HL-60/S4 (cell line): ENCODE data around the gene ITGAE.

Source experiments
- in situ Hi-C: fragments of 300-500 bp; cut with MboI; formaldehyde crosslinking; loops from 2 replicates; pipeline ENCODE4 v1.14.3; 2022; ENCODE audit warnings: low sequenced_read_pairs

Gene ITGAE

GRCh38 chr17:3762922-3763776 is 37.8 kb downstream of the ITGAE start:
- in situ Hi-C loops, result no loop called here

- in situ Hi-C loops, result no loop called here
These were observed 39.0 kb downstream of the ITGAE start for GRCh38 chr17:3761918-3762380.

GRCh38 chr17:3761036-3761917 is 39.7 kb downstream of the ITGAE start:
- in situ Hi-C loops, result no loop called here

GRCh38 chr17:3759597-3760216 is 41.3 kb downstream of the ITGAE start:
- in situ Hi-C loops, result no loop called here

- in situ Hi-C loops, result no loop called here
These were observed 45.5 kb downstream of the ITGAE start for GRCh38 chr17:3755335-3756030.

- in situ Hi-C loops, result no loop called here
These were observed 46.3 kb downstream of the ITGAE start for GRCh38 chr17:3754458-3755334.

- in situ Hi-C loops, result no loop called here
These were observed 46.9 kb downstream of the ITGAE start for GRCh38 chr17:3754066-3754457.

GRCh38 chr17:3753624-3754023 is 47.4 kb downstream of the ITGAE start:
- in situ Hi-C loops, result no loop called here

GRCh38 chr17:3751836-3752235 is 49.2 kb downstream of the ITGAE start:
- in situ Hi-C loops, result no loop called here

- in situ Hi-C loops, result no loop called here
These were observed 50.1 kb downstream of the ITGAE start for GRCh38 chr17:3750926-3751325.

- in situ Hi-C loops, result no loop called here
These were observed 50.7 kb downstream of the ITGAE start for GRCh38 chr17:3750296-3750695.

- in situ Hi-C loops, result no loop called here
These were observed 52.4 kb downstream of the ITGAE start for GRCh38 chr17:3748576-3748975.

GRCh38 chr17:3747805-3748204 is 53.2 kb downstream of the ITGAE start:
- in situ Hi-C loops, result no loop called here

GRCh38 chr17:3745071-3745470 is 55.9 kb downstream of the ITGAE start:
- in situ Hi-C loops, result no loop called here

GRCh38 chr17:3744014-3744413 is 57.0 kb downstream of the ITGAE start:
- in situ Hi-C loops, result no loop called here

GRCh38 chr17:3740611-3741073 is 60.3 kb downstream of the ITGAE start:
- in situ Hi-C loops, result no loop called here

GRCh38 chr17:3739422-3740124 is 61.4 kb downstream of the ITGAE start:
- in situ Hi-C loops, result loop anchor here (10.0 kb wide), 1 partner anchor 85 kb away; no protein-coding TSS in a partner anchor

- in situ Hi-C loops, result loop anchor here (10.0 kb wide), 1 partner anchor 86 kb away; no protein-coding TSS in a partner anchor
These were observed 62.3 kb downstream of the ITGAE start for GRCh38 chr17:3738562-3739295.
